ENCODE measurements around the gene FBXO34.

Gene FBXO34

GRCh38 chr14:55384536-55384935 lies 113.3 kb downstream of the FBXO34 start:
- Mint-ChIP-seq H3K36me3 (peaks cover 34% of the 10 kb centered on the region), H3K9me3 (ENCODE audit: low read depth) (peaks cover 3% of the 10 kb centered on the region), H3K4me1 (ENCODE audit: low read depth) (peaks cover 43% of the 10 kb centered on the region), H3K4me3 (no peak overlapping the region), H3K27me3 (no peaks in the 10 kb centered on the region), H3K27ac (peak overlapping the region; percentile 83)

GRCh38 chr14:55386037-55386808 lies 115.0 kb downstream of the FBXO34 start:
- Mint-ChIP-seq H3K36me3 (peaks cover 29% of the 10 kb centered on the region), H3K27me3 (no peaks in the 10 kb centered on the region), H3K4me1 (ENCODE audit: low read depth) (peaks cover 44% of the 10 kb centered on the region), H3K9me3 (ENCODE audit: low read depth) (peaks cover 3% of the 10 kb centered on the region), H3K4me3 (peak overlapping the region; percentile 70), H3K27ac (peak overlapping the region; percentile 97)

DNA sequence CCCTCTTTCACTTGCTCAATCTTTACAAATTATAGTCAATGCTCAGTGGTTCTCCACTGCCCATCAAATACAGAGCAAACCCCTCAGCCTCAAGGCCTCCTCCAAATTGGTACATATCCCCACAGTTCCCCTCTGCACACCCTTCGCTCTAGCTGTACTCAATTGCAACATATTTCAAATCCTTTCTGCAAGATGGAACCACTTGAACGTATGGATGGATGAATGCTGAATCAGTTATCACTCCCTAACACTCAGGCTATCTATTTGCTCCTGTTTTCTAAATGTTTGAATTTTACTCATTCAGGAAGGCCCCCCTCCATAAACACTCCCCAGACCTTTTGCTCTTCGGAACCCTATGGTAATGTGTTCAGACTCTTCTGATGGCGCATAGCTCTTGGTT lies 115.9 kb downstream of the FBXO34 start:
- Mint-ChIP-seq H3K4me1 (ENCODE audit: low read depth) (peaks cover 44% of the 10 kb centered on the region), H3K4me3 (peak overlapping the region; percentile 59), H3K27ac (peak overlapping the region; percentile 97), H3K36me3 (peaks cover 27% of the 10 kb centered on the region), H3K9me3 (ENCODE audit: low read depth) (peaks cover 3% of the 10 kb centered on the region), H3K27me3 (no peaks in the 10 kb centered on the region)

DNA sequence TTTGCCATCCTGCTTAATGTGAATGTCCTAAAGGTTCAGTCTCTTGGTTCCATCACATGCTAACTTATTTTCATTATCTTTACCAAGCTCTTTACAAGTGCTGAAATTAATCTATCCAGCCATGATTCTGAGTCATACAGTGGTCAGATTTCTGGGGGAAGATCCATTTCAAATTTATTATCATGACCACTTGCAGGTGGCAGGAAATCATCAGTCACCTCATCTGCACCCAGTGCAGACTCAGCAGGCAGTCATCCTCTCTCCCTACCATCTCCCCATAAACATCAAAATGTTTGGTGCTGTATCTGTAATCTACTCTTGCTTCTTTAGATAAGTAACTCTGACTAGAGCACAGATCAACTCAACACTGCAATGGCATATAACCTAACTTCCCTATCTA lies 116.9 kb downstream of the FBXO34 start:
- Mint-ChIP-seq H3K36me3 (peaks cover 25% of the 10 kb centered on the region), H3K27me3 (no peaks in the 10 kb centered on the region), H3K27ac (peak overlapping the region; percentile 87), H3K4me1 (ENCODE audit: low read depth) (peaks cover 42% of the 10 kb centered on the region), H3K4me3 (peak overlapping the region; percentile 43), H3K9me3 (ENCODE audit: low read depth) (peaks cover 3% of the 10 kb centered on the region)

GRCh38 chr14:55389330-55389729 lies 118.1 kb downstream of the FBXO34 start:
- peaks cover 38% of the 10 kb centered on the region for H3K4me1 Mint-ChIP-seq (ENCODE audit: low read depth)
- H3K9me3 Mint-ChIP-seq (ENCODE audit: low read depth) = peaks cover 3% of the 10 kb centered on the region
- no peaks in the 10 kb centered on the region for H3K27me3 Mint-ChIP-seq
- peak overlapping the region; percentile 66 for H3K27ac Mint-ChIP-seq
- no peak overlapping the region for H3K4me3 Mint-ChIP-seq
- peaks cover 22% of the 10 kb centered on the region for H3K36me3 Mint-ChIP-seq

DNA sequence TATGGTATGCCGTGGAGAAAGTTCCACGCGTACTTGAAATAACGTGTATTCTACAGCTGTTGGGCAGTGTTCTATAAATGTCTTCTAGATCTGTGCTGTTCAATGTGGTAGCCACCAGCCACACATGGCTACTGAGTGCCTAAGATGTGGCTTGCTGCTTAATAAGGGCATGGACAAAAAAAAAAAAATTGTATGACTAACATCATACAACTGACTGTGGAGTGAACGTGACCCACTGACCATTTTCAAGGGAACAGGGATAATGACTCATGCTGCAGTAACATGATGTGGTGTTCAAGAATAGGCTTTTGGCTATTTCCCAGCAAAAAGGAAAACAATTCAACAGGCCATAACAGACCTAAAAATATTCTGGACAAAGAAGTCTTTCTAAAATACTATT lies 127.5 kb downstream of the FBXO34 start:
- Mint-ChIP-seq H3K27me3 (no peaks in the 10 kb centered on the region), H3K4me1 (ENCODE audit: low read depth) (peaks cover 28% of the 10 kb centered on the region), H3K9me3 (ENCODE audit: low read depth) (no peaks in the 10 kb centered on the region), H3K36me3 (peaks cover 4% of the 10 kb centered on the region), H3K4me3 (no peak overlapping the region), H3K27ac (no peak overlapping the region)

DNA sequence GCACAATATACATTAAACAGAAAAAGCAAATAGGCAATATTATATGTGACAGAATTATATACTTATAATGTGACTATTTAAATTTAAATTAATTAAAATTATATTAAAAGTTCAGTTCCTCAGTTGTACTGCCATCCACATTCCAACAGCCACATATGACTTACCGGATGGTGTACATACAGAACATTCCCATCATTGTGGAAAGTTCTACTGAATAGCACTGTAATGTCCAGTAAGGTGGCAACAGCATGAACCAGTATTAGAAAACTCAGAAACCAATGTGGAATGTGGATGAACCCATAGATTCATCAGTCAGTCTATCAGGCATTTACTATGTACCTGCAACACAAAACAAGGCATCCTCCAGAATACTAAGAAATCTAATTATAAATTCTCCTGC lies 128.0 kb downstream of the FBXO34 start:
- Mint-ChIP-seq H3K27me3 (no peaks in the 10 kb centered on the region), H3K36me3 (peaks cover 4% of the 10 kb centered on the region), H3K4me1 (ENCODE audit: low read depth) (peaks cover 31% of the 10 kb centered on the region), H3K4me3 (no peak overlapping the region), H3K9me3 (ENCODE audit: low read depth) (no peaks in the 10 kb centered on the region), H3K27ac (no peak overlapping the region)

DNA sequence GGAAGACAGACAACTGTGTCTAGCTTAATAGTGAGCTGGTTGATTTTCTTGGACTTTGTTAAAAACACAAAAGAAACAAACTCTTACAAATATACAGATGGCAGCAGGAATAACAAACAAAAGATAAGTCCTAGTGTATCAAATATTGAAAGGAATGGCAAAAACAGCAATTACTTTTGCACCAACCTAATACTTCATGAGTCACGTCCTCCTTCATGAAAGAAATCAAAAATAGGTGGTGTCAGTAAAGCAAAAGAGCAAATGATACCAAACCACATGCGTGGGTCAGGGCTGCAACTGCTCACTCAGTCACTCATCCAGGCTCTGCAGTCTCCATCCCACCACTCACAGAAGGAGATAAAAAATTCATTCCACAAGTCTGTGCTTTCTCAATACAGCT lies 128.6 kb downstream of the FBXO34 start:
- Mint-ChIP-seq H3K27me3 (no peaks in the 10 kb centered on the region), H3K4me3 (no peak overlapping the region), H3K9me3 (ENCODE audit: low read depth) (no peaks in the 10 kb centered on the region), H3K27ac (peak overlapping the region; percentile 29), H3K36me3 (peaks cover 2% of the 10 kb centered on the region), H3K4me1 (ENCODE audit: low read depth) (peaks cover 37% of the 10 kb centered on the region)

DNA sequence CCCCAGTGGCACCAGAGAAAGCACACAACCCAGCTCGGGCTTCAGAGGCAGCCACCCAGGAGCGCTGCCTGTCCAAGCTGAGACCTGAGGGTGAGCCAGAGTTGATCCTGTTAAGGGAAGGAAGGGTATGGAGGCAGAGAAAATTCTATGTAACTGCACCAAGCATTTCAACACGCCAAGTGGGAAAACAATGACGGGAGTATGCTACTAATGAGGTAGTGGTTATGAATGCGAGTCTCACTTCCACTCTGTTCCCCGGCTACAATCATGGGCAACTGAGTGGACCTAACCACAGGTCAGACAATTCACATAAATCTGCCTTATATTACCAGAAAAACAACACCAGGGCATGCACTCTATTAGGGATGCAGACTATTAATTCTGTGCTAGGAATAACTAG lies 130.5 kb downstream of the FBXO34 start:
- no peaks in the 10 kb centered on the region for H3K9me3 Mint-ChIP-seq (ENCODE audit: low read depth)
- peaks cover 46% of the 10 kb centered on the region for H3K4me1 Mint-ChIP-seq (ENCODE audit: low read depth)
- no peak overlapping the region for H3K4me3 Mint-ChIP-seq
- H3K27me3 Mint-ChIP-seq = no peaks in the 10 kb centered on the region
- no peaks in the 10 kb centered on the region for H3K36me3 Mint-ChIP-seq
- no peak overlapping the region for H3K27ac Mint-ChIP-seq

Measured in activated naive CD8-positive, alpha-beta T cell (primary cell).